NCI-H187 (cell line): ENCODE data around the gene SSTR5.
"Not testable (repeated sequence)": the region's sequence is repeated elsewhere in the genome, so short reads cannot be mapped to it uniquely, and the experiment has no call there.

Source experiments
- DNase-seq, 2 experiments: peaks; one replicate each; lab custom pipeline; 2025; lab: John Stamatoyannopoulos, UW

The SSTR5 gene

DNA sequence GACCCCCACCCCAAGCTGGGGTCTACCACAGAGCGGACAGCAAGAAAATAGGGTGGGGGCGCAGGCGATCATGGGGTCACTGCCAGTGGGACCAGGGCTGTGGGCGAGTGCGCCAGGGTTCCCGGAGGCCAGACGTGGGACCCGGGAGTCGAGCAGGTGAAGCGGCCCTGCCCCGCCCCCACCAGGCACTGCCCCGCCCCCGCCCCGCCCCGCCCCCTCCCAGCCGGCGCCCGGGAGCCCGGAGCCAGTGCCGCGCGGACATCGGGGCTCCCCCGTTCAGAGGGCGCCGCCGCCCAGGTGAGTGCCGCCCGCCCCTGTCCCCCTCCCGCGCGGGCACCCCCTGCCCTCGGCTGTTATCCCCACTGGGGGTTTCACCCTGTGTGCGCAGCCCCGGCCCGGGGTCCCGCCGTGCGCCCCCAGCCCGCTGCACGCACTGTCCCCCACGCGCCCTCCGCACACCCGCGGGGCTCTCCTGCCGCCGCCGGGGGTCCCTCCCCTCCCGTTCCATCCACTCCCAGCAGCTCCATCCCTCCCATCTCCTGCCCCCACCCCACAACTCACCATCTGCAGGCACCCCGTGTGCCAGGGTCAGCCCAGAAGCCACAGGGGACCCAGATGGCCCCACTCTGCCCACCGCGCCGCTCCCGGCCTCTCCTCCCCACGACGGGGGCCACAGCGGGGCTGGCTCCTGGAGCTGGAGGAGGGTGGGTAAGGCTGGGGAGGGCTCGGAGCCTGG lies at the start of gene SSTR5:
Gene SSTR5 (plus strand): TSS at position 222 of the 736 bp plus-strand sequence. CDS start 6,122 bp downstream, outside the sequence.
- DNase-seq: no peak

DNA sequence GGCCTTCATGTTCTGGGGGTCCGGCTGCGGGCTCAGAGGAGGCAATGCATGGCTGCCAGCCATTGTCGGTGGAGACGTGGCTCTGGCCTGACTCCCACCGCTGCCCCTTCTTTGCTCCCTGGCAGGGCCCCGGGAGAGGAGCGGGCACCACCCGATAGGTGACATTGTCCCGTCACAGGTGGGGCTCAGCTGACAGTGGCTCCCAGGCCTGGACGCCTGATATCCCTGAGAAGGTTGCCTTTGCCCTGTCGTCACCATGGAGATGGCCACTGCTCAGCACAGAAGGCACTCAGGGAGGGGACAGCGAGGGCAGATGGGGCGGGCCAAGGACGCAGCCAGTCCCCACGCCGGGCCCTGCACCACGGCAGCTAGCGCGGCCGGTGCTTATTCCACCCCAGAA lies 48.4 kb upstream of the SSTR5 start:
- no peak for DNase-seq

DNA sequence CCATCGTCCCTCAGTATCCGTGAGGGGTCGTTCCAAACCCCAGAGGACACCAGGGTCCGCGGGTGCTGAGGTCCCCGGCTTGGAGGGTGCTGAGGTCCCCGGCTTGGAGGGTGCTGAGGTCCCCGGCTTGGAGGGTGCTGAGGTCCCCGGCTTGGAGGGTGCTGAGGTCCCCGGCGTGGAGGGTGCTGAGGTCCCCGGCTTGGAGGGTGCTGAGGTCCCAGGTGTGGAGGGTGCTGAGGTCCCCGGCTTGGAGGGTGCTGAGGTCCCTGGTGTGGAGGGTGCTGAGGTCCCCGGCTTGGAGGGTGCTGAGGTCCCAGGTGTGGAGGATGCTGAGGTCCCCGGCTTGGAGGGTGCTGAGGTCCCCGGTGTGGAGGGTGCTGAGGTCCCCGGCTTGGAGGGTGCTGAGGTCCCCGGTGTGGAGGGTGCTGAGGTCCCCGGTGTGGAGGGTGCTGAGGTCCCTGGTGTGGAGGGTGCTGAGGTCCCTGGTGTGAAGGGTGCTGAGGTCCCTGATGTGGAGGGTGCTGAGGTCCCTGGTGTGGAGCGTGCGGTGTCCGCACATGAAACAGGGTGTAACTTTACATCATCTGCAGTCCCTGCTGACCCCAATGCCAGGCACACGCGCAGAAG lies 47.3 kb upstream of the SSTR5 start:
- not testable (repeated sequence) for DNase-seq

DNA sequence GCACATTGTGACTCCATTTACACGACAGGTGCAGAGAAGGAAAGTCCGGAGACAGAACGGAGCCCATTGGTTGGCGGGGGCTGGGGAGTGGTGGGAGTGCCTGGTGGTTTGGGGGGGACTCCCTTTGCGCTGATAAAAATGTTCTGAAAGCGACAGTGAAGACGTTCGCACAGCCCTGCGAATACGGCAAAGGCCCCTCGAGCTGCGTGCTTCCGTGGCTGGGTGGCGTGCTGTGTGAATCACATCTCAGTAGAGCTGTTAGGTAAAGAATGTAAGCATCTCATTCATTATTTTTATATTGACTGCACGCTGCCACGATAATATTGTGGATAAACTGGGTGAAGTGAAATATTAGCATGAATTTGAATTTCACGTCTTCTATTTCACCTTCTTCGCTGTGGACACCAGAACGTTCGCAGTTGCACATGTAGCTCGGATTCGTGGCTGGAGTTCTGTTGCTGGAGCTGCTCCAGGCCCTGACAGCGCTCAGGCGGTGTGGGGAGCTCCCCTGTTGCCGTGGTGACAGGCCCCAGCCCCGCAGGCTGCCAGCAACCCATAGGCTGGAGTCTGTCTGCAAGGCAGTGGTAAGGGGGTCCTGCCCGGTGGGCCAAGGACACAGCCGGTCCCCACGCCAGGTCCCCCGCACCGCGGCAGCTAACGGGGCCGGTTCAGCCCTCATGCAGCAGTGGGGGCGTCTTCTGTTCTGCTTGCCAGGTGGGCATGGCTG lies 46.3 kb upstream of the SSTR5 start:
- no peak for DNase-seq

DNA sequence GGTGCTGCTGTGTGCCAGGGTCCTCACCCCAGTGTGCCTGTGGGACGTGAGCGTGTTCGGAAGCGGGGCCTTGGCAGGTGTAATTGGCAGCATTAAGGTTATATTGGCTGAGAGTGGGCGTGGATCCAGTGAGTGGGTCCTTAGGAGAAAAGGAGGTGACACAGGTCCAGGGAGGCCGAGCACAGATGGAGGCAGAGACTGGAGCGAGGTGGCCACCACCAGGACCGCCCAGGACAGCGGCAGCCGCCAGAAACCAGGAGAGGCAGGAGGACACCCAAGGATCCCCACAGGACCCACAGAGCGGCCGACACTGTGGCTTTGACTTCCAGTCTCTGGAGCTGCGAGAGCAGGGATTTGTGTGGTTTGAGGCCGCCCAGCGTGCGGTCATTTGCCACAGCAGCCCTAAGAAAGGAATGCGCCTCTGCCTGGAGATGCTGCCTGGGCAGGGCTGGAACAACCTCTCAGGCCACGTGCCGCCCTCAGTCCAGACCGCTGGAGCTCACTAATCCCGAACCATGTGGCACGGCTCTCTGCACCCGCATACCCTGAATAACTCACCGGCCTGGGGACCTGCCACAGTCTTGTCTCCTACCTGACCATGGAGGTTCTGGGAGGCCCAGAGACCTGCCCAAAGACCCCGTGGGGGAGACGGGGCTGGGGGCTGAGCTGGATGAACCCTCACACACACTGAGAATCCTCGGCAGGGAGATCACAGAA lies 45.6 kb upstream of the SSTR5 start:
- DNase-seq: no peak

DNA sequence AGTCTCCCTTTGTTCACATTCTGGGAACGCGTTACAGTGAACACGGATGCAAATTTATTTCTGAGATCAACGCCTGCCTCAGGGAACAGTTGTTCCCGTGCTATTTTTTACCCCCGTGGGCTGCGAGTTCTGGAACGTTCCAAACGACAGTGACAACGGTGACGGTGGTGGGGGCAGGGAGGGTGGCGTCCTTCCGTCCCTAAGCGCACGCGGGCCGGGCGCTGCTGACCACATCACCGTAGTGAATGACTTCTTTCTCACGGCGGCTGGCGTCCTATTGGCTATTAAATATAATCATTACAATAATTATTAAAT lies 45.1 kb upstream of the SSTR5 start:
- no peak for DNase-seq

DNA sequence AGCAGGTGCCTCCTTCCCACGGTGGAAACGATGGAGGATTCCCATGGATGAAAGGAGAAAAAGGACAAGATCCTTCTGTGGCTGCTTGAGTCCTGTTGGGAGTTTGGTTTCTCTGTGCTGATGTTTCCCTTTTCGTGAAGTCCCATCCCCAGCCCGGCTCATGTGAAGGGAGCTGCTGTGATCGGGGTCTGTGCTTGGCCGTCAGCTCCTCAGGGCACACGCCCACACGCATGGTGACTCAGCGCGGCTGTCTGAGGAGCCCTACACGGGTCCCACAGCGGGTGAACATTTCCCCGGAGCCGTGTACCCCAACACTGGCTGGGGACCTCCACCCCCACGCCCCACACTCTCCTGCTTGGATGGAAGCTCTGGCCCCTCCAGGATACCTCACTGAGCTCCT lies 44.5 kb upstream of the SSTR5 start:
- DNase-seq: no peak

DNA sequence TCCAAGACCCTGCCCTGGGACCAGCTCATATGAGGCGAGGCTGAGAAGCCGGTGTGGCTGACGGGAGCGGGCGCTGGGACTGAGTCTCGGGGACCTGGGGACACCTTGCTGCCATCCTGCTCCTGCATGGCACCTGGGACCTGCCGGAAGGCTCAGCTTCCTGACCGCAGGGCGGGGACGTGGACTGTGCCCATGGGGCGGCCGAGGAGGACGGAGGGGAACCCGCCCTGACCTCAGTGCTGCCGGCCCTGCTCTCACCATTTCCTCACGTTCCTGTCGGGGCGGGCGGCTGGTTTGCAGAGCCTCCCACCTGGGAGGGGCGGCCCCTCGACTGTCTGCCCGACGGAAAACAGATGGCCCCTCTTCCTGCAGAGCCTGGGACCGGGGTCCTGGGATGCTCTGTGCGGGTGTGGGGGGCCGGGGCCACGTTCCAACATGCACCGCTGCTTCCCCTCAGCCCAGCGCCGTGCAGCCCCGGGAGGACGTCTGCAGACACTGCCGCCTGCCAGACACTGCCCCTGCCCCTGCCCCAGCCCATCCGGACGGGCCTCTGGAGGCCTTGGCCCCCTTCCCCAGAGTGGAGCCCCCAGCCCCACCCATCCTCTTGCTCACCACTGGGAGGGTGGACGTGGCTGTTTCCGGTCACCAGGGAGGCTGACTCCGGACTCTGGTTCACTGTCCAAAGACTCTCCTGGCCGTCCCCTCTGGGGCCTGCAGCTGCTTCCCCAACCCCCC lies 43.9 kb upstream of the SSTR5 start:
- no peak for DNase-seq

DNA sequence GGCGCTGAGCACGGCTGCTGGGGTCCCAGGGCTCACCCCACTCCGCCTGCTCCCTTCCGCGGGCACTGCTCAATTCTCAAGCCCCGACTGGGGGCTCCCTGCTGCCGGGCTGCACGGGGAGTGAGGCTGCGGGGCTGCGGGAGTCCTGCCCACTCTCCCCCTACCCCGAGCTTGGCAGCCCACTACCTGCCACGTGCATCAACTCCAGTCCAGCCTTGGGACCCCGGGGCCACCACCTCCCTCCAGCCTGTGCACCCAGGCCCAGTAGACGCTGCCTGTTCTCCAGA lies 43.3 kb upstream of the SSTR5 start:
- DNase-seq: no peak

DNA sequence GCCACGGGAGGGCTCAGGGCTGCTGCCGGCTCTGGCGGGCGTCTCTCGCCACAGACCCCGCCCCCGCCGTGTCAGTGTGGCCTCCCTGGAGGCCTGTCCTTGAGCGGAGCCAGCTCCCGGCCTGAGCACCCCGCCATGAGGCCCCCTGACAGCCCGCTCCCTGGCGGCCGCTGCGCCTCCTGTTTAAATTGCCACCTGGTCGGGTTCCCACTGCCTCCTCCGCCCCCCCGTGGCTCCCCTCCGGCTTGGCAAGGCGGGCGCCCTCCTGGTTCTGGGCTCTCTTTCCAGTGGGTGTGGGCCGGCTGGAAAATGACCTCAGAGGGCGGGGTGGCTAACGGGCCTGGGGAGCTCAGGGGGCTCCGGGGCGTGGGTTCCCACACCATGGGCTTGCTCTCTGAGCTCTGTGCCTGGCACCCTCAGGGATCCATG lies 42.1 kb upstream of the SSTR5 start:
- DNase-seq: no peak

DNA sequence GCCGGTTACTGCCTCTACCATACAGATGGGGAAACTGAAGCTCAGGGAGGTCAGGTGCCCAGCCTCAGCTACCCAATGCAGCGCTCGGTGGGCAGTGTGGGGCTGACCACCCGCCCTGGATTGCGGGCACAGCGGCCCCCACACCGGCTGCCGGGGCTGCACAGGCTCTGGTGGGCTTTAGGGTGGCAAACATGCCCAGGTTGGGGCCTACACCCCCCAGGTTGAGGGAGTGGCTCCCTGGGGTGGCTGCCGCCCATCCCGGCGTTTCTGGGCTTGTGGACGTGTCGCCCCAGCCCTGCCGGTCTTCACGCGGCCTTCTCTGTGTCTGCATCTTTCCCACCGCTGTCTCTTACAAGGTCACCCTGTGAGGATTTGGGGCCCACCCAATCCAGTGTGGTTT lies 40.9 kb upstream of the SSTR5 start:
- no peak for DNase-seq

DNA sequence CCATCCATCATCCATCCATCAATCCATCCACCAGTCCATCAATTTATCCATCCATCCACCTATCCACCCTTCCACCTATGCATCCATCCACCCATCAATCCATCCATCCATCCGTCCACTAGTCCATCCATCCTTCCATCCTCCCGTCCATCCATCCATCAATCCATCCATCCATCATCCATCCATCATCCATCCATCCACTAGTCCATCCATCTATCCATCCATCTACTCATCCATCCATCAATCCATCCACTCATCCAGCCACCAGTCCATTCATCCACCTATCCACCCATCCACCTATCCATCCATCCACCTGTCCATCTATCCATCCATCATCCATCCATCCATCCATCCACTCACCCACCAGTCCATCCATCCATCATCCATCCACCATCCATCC lies 39.9 kb upstream of the SSTR5 start:
- DNase-seq: no peak

DNA sequence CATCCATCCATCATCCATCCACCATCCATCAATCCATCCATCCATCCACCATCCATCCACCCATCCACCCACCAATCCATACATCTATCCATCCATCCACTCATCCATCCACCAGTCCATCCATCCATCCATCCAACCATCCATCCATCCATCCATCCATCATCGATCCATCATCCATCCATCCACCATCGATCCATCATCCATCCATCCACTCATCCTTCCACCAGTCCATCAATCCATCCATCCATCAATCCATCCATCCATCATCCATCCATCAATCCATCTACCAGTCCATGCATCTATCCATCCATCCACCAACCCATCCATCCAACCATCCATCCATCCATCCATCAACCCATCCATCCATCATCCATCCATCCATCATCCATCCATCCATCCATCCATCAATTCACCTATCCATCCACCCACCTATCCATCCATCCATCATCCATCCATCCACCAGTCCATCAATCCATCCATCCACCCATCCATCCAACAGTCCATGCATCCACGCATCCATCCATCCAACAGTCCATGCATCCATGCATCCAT lies 39.3 kb upstream of the SSTR5 start:
- DNase-seq: no peak

DNA sequence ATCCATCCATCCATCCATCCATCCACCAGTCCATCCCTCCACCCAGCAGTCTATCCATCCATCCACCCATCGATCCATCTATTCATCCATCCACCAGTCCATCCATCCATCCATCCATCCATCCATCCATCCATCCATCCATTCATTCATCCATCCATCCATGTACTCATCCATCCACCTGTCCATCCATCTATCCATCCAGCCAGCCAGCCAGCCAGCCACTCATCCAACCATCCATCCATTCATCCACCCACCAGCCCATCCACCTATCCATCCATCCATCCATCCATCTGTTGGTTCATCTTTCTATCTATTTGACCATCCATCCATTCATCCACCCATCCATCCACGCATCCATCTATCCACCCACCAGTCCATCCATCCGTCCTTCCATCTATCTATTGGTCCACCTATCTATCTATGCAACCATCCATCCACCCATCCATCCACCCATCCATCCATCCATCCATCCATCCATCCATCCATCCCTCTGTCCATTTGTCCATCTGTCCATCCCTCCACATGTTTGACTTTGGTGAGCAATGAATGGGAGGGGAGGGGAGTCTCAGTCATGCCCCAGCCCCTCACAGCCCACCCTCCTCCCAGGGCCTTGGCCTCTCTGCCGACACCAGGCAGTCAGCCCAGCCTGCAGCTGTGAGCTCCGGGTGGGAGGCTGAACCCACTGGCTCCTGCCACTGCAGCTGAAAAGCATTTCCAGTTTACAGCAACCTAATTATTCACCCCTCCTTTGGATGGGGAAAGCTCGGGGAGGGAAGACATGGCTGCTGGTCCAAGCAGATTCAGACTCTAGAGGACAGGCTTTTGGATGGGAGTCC lies 38.1 kb upstream of the SSTR5 start:
- no peak for DNase-seq

DNA sequence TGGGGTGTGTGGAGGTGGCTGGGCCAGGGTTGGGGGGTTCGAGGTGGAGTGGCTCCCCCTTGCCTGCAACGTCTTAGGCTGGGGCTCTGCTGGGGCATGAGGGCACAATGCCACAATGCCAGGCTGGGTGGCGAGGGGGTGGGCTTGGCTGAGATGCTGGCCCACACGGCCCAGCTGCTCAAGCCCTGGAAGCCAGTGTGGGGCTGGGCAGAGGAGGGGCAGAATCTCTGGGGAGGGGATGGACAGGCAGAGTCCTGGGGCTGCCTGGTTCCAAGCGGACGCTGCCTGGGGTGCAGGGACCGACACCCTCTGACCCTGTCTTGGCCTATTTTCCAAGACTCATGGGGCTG lies 37.5 kb upstream of the SSTR5 start:
- DNase-seq: no peak

DNA sequence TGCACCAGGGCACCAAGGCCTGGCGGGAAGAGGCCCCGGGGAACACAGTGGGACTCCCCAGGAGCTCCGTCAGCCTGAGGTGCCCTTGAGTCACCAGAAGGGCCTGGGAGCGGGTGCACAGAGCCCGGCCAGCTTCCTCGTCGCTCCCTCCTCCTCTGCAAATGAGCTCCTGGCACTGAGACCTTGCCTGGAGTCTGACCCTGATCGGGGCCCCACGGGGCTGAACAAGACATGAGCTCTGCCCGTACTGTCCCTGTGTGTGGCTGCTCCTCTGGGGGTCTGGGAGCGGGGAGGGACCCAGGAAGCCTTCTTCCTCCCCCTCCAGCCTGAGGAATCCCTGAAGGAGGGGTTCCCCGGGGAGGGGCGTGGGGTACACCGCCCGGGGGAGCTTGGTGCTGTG lies 36.4 kb upstream of the SSTR5 start:
- DNase-seq: no peak

DNA sequence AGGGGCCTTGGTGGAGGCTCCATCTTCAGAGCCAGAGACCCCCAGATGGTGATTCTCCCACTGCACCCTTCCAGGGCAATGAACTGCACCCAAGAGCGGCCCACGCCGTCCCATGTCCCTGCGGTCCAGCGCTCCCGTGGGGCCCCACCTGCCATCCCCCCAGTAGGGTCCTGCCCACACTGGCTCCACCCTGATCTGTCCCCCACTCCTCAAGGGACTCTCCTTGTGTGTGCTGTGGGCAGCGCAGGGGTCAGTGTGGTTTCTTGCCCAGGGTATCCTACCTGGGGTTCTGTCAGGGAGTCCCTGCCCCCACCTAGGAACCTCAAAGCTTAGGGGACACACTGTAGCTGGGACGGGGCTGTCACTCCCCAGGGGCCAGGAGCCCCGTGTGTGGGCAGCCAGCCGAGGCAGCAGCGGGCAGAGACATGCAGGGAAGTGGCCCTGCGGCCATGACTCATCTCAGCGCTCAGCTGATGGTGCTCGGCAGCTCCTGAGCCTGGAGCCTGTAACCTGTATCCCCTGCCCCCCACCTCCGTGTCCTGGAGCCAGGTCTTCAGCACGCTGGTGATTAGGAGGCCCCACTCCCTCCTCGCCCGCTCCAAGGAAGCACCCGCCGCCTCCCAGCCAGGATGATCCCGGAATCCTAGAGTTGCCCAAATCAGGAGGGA lies 35.7 kb upstream of the SSTR5 start:
- no peak for DNase-seq

DNA sequence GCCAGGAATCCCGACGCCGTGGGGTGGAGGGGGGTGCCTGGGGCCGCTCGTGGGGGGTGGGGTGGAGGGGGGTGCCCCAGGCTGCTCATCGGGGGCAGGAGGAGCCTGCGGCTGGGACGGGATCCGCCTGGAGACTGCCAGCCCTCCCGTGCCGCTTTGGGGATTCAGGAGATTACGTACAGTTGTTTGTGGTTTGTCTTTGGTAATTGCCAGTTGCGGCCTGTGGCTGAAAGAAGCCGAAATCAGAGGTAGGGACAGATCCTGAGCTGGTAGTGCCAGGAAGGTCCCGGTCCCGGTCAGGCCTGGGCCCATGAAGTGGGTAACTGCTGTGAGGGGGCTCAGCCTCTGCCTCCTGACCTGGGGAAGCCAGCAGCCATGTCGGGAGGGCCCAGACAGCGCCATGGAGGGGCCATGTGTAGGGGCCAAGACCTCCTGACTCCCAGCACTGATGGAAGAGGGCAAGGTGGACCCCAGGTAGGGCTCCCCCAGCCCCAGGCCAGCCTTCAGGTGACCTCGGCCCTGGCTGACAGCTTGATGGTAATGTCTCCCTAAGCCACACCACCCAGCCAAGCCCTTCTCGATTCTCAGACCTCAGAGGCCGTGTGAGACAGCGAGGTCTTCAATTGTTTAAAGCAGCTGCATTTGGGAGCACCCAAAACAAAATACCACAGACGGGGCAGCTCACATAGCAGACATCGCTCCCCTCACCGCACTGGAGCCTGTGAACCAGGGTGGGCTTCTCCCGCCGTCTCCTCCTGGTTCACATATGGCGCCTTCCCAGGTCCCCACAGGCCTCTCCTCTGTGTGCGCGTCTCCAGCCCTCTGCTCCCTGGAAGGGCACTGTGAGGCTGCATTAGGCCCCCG lies 34.9 kb upstream of the SSTR5 start:
- DNase-seq: no peak

DNA sequence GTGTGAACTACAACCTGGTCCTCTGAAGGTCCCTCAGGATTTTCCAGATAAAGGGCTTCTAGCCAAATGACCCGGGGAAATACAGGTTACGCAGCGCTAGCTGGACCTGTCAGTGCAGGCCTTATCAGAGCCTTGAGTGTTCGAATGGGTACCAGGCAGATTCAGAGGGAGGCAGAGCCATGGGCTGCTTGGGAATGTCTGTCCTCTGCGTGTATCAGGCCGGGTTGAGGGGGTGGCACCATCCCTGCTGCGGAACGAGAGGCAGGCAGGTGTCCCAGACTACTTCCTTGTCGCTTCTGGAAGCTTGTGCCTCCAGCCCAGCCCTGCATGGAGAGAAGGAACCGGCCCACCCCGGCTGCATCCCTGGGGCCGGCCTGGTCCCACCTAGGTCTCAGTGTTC lies 33.6 kb upstream of the SSTR5 start:
- no peak for DNase-seq

DNA sequence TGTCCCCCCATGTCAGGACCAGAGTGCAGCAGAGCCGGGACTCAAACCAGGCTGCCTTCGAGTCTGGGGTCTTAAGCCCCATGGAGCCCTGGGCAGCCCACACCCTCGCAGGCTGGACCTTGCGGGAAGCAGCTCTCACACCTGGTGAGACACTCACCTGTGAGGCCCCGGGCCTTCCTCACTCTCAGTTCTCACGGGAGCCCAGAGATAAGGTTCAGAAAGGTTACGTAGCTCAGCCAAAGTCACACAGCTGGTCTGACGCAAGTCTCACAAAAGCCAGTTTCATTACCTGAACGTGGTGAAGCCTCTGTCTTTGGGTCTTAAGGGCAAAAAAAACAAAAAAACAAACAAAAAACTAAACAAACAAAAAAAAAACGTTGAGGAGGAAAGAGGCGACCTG lies 32.8 kb upstream of the SSTR5 start:
- no peak for DNase-seq
